IPS DF 4.7 (cell line): ENCODE data around the gene ATP1A2.

Experiments
- DNase-seq: peaks from one replicate; pipeline ENCODE4 v3.0.0-alpha.2; 2013; ENCODE audit warnings: low spot score; ENCODE audit errors: extremely low read depth

Gene ATP1A2

GRCh38 chr1:160084771-160085321, 30.7 kb upstream of the ATP1A2 start:
- DNase-seq: no peak

GRCh38 chr1:160085686-160086455, 29.7 kb upstream of the ATP1A2 start:
- no peak for DNase-seq

- DNase-seq: no peak
These were observed 29.1 kb upstream of the ATP1A2 start for GRCh38 chr1:160086456-160086892.

- no peak for DNase-seq
These were observed 28.4 kb upstream of the ATP1A2 start for GRCh38 chr1:160087118-160087662.

GRCh38 chr1:160089883-160090282, 25.7 kb upstream of the ATP1A2 start:
- no peak for DNase-seq

GRCh38 chr1:160090760-160091159, 24.8 kb upstream of the ATP1A2 start:
- DNase-seq: no peak

- DNase-seq: no peak
These were observed 23.8 kb upstream of the ATP1A2 start for GRCh38 chr1:160091666-160092223.

GRCh38 chr1:160092366-160093068, 23.0 kb upstream of the ATP1A2 start:
- no peak for DNase-seq

- no peak for DNase-seq
These were observed 22.5 kb upstream of the ATP1A2 start for GRCh38 chr1:160093069-160093395.

- no peak for DNase-seq
These were observed 21.8 kb upstream of the ATP1A2 start for GRCh38 chr1:160093624-160094290.

- DNase-seq: no peak
These were observed 21.3 kb upstream of the ATP1A2 start for GRCh38 chr1:160094291-160094625.

GRCh38 chr1:160094806-160095205, 20.8 kb upstream of the ATP1A2 start:
- DNase-seq: no peak

GRCh38 chr1:160095382-160096105, 20.0 kb upstream of the ATP1A2 start:
- no peak for DNase-seq

- DNase-seq: no peak
These were observed 19.1 kb upstream of the ATP1A2 start for GRCh38 chr1:160096274-160097116.

- DNase-seq: no peak
These were observed 18.2 kb upstream of the ATP1A2 start for GRCh38 chr1:160097151-160097910.

GRCh38 chr1:160097911-160098851, 17.4 kb upstream of the ATP1A2 start, which contains the start of gene IGSF8:
TSS of gene IGSF8 (minus strand) at chr1:160098619. CDS start at chr1:160098472, 147 bp downstream.
- DNase-seq: no peak

GRCh38 chr1:160098852-160099561, 16.6 kb upstream of the ATP1A2 start:
- DNase-seq: no peak
